ENCODE results near the gene NLGN3. TPM values are rescaled to one million over a fixed set of nuclear protein-coding genes. Genes with fewer than 3 reads are reported as not detected.

Gene NLGN3
- total and polyA plus RNA-seq, 2 of the 8 experiments (the other 6 are each of a cell fraction or from before 2014, with no cell fraction given): 12.0 to 14.8 TPM

- no peak for TF ChIP-seq CHD7 (IDR thresholded peaks at IDR 0.05; ENCODE audit: insufficient replicate concordance, low read length)
- no peak for TF ChIP-seq POLR2AphosphoS5 (IDR thresholded peaks at IDR 0.05; ENCODE audit: low read depth, low read length)
- TF ChIP-seq RFX5 (IDR thresholded peaks at IDR 0.05; ENCODE audit: borderline replicate concordance, low read depth, low read length): no peak
- no peak for TF ChIP-seq NRF1 (IDR thresholded peaks at IDR 0.05; ENCODE audit: low read depth, low read length)
- TF ChIP-seq E2F6 (IDR thresholded peaks at IDR 0.05): no peak
- no peak for TF ChIP-seq TBP (IDR thresholded peaks at IDR 0.05; ENCODE audit: low read depth, low read length)
- TF ChIP-seq RNF2 (IDR thresholded peaks at IDR 0.05; ENCODE audit: borderline replicate concordance, low read depth, low read length, missing control alignments, poor library complexity, severe bottlenecking): no peak
- no peak for TF ChIP-seq PHF8 (conservative IDR thresholded peaks at IDR 0.05; ENCODE audit: low read depth, low read length)
- TF ChIP-seq USF2 (IDR thresholded peaks at IDR 0.05; ENCODE audit: low read length): no peak
- no peak for TF ChIP-seq BACH1 (IDR thresholded peaks at IDR 0.05; ENCODE audit: low read length)
Observed at GRCh38 chrX:71191248-71191647, 46.6 kb downstream of the NLGN3 start (continued).
